NCI-H2081 (cell line): ENCODE data around the gene MEGF8.

ENCODE experiments used
- DNase-seq, 2 experiments: peaks; one replicate each; lab custom pipeline; 2025; lab: John Stamatoyannopoulos, UW

MEGF8 gene

GRCh38 chr19:42325308-42325895 lies at the start of gene MEGF8:
TSS of gene MEGF8 (plus strand) at chr19:42325635. CDS start at chr19:42326244, 609 bp downstream.
- peak; percentile 99 for DNase-seq

GRCh38 chr19:42276284-42276683 lies 49.2 kb upstream of the MEGF8 start:
- DNase-seq = no peak

- peak in 1 of 2 experiments; percentile 24 for DNase-seq
Observed at GRCh38 chr19:42276821-42277220, 48.6 kb upstream of the MEGF8 start.

- DNase-seq = peak; percentile 39 to 73
Observed at GRCh38 chr19:42277821-42278451, 47.5 kb upstream of the MEGF8 start.

- no peak for DNase-seq
Observed at GRCh38 chr19:42278452-42279154, 46.8 kb upstream of the MEGF8 start.

GRCh38 chr19:42279155-42279901 lies 46.1 kb upstream of the MEGF8 start:
- no peak for DNase-seq

GRCh38 chr19:42279902-42280814 lies 45.3 kb upstream of the MEGF8 start:
- peak; percentile 94 to 97 for DNase-seq

GRCh38 chr19:42280815-42281145 lies 44.7 kb upstream of the MEGF8 start:
- peak; percentile 74 to 84 for DNase-seq

GRCh38 chr19:42281146-42281826 lies 44.1 kb upstream of the MEGF8 start:
- DNase-seq = peak; percentile 84 to 91

- peak; percentile 70 to 86 for DNase-seq
Observed at GRCh38 chr19:42281827-42282762, 43.3 kb upstream of the MEGF8 start.

- peak in 1 of 2 experiments; percentile 23 for DNase-seq
Observed at GRCh38 chr19:42282819-42283187, 42.6 kb upstream of the MEGF8 start.

- DNase-seq = peak; percentile 94 to 96
Observed at GRCh38 chr19:42283188-42284065, 42.0 kb upstream of the MEGF8 start.

- peak; percentile 72 to 80 for DNase-seq
Observed at GRCh38 chr19:42284066-42284501, 41.4 kb upstream of the MEGF8 start.

GRCh38 chr19:42284591-42285341 lies 40.7 kb upstream of the MEGF8 start:
- no peak for DNase-seq

GRCh38 chr19:42285541-42285941 lies 39.9 kb upstream of the MEGF8 start:
- no peak for DNase-seq

GRCh38 chr19:42285988-42286348 lies 39.5 kb upstream of the MEGF8 start:
- no peak for DNase-seq

GRCh38 chr19:42286349-42287016 lies 39.0 kb upstream of the MEGF8 start:
- no peak for DNase-seq
